ENCODE measurements around the gene CAMK1D.

The CAMK1D gene

DNA sequence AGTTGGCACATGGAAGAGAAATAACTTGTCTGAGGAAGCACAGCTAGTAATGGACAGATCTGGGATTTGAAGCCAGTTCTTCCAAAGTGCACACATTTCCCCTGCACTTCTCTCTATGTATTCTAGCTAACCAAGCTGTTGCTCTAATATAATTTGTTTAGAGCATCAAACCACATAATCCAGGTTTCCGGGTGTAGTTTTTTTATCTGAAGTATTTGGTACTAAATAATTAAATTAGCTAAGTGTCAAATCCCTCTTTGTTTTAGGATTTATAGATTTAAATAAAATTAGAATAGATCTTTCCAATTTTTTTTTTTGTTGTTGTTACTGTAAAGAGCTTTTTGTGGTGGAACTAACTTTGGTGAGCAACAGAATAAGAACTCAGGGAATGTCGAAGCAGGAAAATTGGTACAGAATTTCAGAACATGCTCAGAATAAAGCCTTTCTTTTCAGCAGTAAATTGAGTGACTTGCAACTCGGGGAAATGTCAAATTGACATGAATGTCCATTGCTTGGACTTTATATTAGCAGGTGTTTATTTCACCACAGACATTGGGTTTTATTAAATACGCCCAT is 33.7 kb downstream of the CAMK1D start:
- ATAC-seq = no peak
- peak; percentile 55; the same call in 1 of the 2 replicates for TF ChIP-seq ISL1 (CRISPR knock-in tag; IDR thresholded peaks at IDR 0.05)
- TF ChIP-seq ZNF8 (CRISPR knock-in tag; IDR thresholded peaks at IDR 0.05) = no peak

DNA sequence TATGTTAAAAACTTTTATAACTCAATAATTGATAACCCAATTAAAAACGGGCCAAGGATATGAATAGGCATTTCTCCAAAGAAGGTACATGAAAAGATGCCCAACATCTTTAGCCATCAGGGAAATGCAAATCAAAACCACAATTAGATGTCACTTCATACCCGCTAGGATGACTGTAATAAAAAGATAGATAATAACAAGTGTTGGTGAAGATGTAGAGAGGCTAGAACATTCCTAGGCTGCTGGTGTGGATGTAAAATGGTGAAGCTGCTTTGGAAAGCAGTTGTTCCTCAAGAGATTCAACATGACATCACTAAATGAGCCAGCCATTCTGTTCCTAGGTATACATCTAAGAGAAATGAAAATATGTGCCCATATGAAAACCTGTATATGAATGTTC is 35.6 kb downstream of the CAMK1D start:
- TF ChIP-seq ZFP30 (CRISPR knock-in tag; IDR thresholded peaks at IDR 0.05) (no peak), ESRRG (CRISPR knock-in tag; IDR thresholded peaks at IDR 0.05) (no peak), SNAI2 (CRISPR knock-in tag; IDR thresholded peaks at IDR 0.05) (no peak), ZNF70 (CRISPR knock-in tag; IDR thresholded peaks at IDR 0.05) (no peak), BACH2 (CRISPR knock-in tag; IDR thresholded peaks at IDR 0.05; ENCODE audit: borderline replicate concordance) (no peak), TOX (CRISPR knock-in tag; IDR thresholded peaks at IDR 0.05; ENCODE audit: borderline replicate concordance) (no peak), CSDC2 (CRISPR knock-in tag; IDR thresholded peaks at IDR 0.05) (no peak), ZNF8 (CRISPR knock-in tag; IDR thresholded peaks at IDR 0.05) (no peak), ZFP3 (CRISPR knock-in tag; IDR thresholded peaks at IDR 0.05) (no peak), ARNTL (CRISPR knock-in tag; IDR thresholded peaks at IDR 0.05; ENCODE audit: borderline replicate concordance, low read depth) (no peak), ISL1 (CRISPR knock-in tag; IDR thresholded peaks at IDR 0.05) (no peak), PPARA (CRISPR knock-in tag; IDR thresholded peaks at IDR 0.05; ENCODE audit: borderline replicate concordance) (no peak), RARB (CRISPR knock-in tag; IDR thresholded peaks at IDR 0.05) (no peak), ZC3H10 (CRISPR knock-in tag; IDR thresholded peaks at IDR 0.05) (no peak), TCF4 (CRISPR knock-in tag; IDR thresholded peaks at IDR 0.05; ENCODE audit: borderline replicate concordance) (no peak)
- TF ChIP-seq, protein P1, sequence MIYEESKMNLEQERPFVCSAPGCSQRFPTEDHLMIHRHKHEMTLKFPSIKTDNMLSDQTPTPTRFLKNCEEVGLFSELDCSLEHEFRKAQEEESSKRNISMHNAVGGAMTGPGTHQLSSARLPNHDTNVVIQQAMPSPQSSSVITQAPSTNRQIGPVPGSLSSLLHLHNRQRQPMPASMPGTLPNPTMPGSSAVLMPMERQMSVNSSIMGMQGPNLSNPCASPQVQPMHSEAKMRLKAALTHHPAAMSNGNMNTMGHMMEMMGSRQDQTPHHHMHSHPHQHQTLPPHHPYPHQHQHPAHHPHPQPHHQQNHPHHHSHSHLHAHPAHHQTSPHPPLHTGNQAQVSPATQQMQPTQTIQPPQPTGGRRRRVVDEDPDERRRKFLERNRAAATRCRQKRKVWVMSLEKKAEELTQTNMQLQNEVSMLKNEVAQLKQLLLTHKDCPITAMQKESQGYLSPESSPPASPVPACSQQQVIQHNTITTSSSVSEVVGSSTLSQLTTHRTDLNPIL (CRISPR knock-in tag; IDR thresholded peaks at IDR 0.05; ENCODE audit: low read depth) = no peak
- TF ChIP-seq, protein P2, sequence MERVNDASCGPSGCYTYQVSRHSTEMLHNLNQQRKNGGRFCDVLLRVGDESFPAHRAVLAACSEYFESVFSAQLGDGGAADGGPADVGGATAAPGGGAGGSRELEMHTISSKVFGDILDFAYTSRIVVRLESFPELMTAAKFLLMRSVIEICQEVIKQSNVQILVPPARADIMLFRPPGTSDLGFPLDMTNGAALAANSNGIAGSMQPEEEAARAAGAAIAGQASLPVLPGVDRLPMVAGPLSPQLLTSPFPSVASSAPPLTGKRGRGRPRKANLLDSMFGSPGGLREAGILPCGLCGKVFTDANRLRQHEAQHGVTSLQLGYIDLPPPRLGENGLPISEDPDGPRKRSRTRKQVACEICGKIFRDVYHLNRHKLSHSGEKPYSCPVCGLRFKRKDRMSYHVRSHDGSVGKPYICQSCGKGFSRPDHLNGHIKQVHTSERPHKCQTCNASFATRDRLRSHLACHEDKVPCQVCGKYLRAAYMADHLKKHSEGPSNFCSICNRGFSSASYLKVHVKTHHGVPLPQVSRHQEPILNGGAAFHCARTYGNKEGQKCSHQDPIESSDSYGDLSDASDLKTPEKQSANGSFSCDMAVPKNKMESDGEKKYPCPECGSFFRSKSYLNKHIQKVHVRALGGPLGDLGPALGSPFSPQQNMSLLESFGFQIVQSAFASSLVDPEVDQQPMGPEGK (CRISPR knock-in tag; IDR thresholded peaks at IDR 0.05; ENCODE audit: borderline replicate concordance) = no peak
- TF ChIP-seq, protein P3, sequence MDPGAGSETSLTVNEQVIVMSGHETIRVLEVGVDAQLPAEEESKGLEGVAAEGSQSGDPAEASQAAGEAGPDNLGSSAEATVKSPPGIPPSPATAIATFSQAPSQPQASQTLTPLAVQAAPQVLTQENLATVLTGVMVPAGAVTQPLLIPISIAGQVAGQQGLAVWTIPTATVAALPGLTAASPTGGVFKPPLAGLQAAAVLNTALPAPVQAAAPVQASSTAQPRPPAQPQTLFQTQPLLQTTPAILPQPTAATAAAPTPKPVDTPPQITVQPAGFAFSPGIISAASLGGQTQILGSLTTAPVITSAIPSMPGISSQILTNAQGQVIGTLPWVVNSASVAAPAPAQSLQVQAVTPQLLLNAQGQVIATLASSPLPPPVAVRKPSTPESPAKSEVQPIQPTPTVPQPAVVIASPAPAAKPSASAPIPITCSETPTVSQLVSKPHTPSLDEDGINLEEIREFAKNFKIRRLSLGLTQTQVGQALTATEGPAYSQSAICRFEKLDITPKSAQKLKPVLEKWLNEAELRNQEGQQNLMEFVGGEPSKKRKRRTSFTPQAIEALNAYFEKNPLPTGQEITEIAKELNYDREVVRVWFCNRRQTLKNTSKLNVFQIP (CRISPR knock-in tag; IDR thresholded peaks at IDR 0.05; ENCODE audit: borderline replicate concordance, low read depth) = no peak
- TF ChIP-seq, protein P4, sequence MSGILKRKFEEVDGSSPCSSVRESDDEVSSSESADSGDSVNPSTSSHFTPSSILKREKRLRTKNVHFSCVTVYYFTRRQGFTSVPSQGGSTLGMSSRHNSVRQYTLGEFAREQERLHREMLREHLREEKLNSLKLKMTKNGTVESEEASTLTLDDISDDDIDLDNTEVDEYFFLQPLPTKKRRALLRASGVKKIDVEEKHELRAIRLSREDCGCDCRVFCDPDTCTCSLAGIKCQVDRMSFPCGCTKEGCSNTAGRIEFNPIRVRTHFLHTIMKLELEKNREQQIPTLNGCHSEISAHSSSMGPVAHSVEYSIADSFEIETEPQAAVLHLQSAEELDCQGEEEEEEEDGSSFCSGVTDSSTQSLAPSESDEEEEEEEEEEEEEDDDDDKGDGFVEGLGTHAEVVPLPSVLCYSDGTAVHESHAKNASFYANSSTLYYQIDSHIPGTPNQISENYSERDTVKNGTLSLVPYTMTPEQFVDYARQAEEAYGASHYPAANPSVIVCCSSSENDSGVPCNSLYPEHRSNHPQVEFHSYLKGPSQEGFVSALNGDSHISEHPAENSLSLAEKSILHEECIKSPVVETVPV (CRISPR knock-in tag; IDR thresholded peaks at IDR 0.05) = no peak
- no peak for ATAC-seq

DNA sequence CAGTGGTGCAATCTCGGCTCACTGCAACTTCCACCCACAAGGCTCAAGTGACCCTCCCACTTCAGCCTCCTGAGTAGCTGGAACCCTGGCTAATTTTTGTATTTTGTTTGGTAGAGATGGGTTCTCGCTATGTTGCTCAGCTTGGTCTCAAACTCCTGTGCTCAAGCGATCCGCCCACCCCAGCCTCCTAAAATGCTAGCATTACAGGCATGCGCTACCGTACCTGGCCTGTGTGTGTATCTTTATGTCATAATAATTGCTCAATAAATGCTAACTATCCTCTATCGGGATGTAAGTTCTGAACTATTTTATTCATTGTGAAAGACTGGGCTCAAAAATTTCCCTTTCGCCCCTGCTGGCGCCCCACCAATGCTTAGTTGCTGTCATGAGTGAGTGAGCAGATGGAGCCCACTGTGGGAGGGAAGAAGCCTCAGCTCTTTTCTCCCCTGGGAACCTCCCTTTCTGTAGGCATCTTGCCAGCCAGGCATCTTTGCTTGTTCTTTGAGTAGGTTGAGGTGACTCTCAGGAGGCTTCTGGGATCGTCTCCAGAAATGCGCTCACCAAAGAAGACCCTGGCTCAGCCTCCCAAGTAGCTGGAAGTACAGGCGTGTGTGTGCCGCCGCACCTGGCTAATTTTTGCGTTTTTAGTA is 38.3 kb downstream of the CAMK1D start:
- ATAC-seq = no peak

More for the DNA sequence above, 38.3 kb downstream of the CAMK1D start:
- TF ChIP-seq TOX (CRISPR knock-in tag; IDR thresholded peaks at IDR 0.05; ENCODE audit: borderline replicate concordance) = no peak
- TF ChIP-seq, protein P3 (CRISPR knock-in tag; IDR thresholded peaks at IDR 0.05; ENCODE audit: borderline replicate concordance, low read depth) = no peak
- TF ChIP-seq, protein P4 (CRISPR knock-in tag; IDR thresholded peaks at IDR 0.05) = no peak
- TF ChIP-seq ZNF70 (CRISPR knock-in tag; IDR thresholded peaks at IDR 0.05) = no peak
- no peak for TF ChIP-seq GLIS3 (CRISPR knock-in tag; IDR thresholded peaks at IDR 0.05)
- no peak for TF ChIP-seq ZFP3 (CRISPR knock-in tag; IDR thresholded peaks at IDR 0.05)
- TF ChIP-seq RARB (CRISPR knock-in tag; IDR thresholded peaks at IDR 0.05) = no peak
- TF ChIP-seq SNAI2 (CRISPR knock-in tag; IDR thresholded peaks at IDR 0.05) = no peak

All from SK-N-SH treated with all-trans-retinoic acid at 6 μM for 48 hours (cell line).